Measurements from ENCODE around the gene FLOT1.

The FLOT1 gene

DNA sequence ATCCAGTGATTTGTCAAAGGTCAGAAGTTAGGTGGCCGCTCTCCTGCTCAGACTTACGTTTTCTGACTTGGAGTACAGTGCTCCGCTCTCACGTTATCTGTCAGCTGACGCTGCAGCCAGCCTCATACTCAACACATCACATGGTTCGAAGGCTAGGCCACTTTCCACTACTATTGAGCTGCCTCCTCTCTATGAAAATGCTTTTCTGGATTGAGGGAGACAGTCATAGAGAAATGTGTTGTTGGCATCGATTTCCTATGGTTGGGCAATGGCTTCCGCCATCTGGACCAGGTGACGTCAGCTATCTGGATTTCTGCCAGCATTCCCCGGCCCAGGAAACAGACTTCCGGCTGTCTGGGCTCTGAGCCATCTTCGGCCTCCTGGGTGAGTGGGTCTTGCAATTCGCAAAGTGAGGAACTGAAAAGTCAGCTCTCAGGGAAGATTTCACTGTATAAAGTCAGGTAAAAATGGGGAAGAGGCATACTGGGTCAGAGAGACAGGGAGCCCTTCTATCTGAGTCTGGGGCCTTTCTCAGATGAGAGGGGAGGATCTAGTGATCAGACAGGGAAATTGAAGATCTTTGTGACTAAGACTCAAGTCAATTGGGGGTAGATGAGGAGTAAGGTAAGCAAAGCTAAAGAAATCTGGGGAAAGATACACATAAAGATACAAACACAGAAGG, 39.4 kb upstream of the FLOT1 start:
- H3K4me1 ChIP-seq (ENCODE audit: control extremely low read depth in 1 of 4, control insufficient read depth in 4 of 4, insufficient read depth in 4 of 4, low read length in 3 of 4) = peaks cover 6 to 55% (median 30%) of the 10 kb centered on the region in 4 experiments
- H3K4me3 ChIP-seq (ENCODE audit: control insufficient read depth in 1 of 7, extremely low read depth in 1 of 7, insufficient read depth in 4 of 7, low read depth in 2 of 7, low read length in 6 of 7) = peak overlapping the region in 2 of 7 experiments; percentile 22 to 30
- ChIA-PET CTCF (interaction anchor here (0.8 to 1.7 kb wide), 9 partner anchors 9 to 41 kb away, joined by 3 to 6 read pairs (median 4); partner anchors contain the start of gene IER3), POLR2A (interaction anchor here (0.6 to 1.4 kb wide), 5 partner anchors 16 to 51 kb away, joined by 3 to 11 read pairs (median 5); partner anchors contain the start of genes FLOT1 and IER3)
- DNase-seq = peak; percentile 90 to 97 (median 90)
- no peaks in the 10 kb centered on the region for H3K36me3 ChIP-seq (ENCODE audit: control insufficient read depth in 4 of 4, insufficient read depth in 4 of 4, low read length in 3 of 4)
- WGBS (ENCODE audit: insufficient coverage) = 40% methylated on average over 7 of the region's 13 CpGs
- H3K9me3 ChIP-seq (ENCODE audit: control extremely low read depth in 1 of 5, control insufficient read depth in 4 of 5, insufficient read depth in 2 of 5, low read depth in 1 of 5, low read length in 4 of 5) = peaks cover 0 to 6% (median 0%) of the 10 kb centered on the region in 5 experiments
- peak overlapping the region in 1 of 2 experiments; percentile 78 for H3K27ac ChIP-seq (ENCODE audit: insufficient read depth in 1 of 2, low read depth in 1 of 2, low read length in 2 of 2, poor library complexity in 1 of 2, severe bottlenecking in 2 of 2)
- H3K27me3 ChIP-seq (replicated peaks in 2 of 5; ENCODE audit: control insufficient read depth in 4 of 5, insufficient read depth in 5 of 5, low read length in 4 of 5) = peaks cover 0 to 63% (median 8%) of the 10 kb centered on the region in 5 experiments

- Histone ChIP-seq H3K4me3 (ENCODE audit: control insufficient read depth in 1 of 7, extremely low read depth in 1 of 7, insufficient read depth in 4 of 7, low read depth in 2 of 7, low read length in 6 of 7) (peak overlapping the region in 3 of 7 experiments; percentile 20 to 30 (median 22)), H3K27me3 (replicated peaks in 2 of 5; ENCODE audit: control insufficient read depth in 4 of 5, insufficient read depth in 5 of 5, low read length in 4 of 5) (peaks cover 0 to 60% (median 8%) of the 10 kb centered on the region in 5 experiments), H3K27ac (ENCODE audit: insufficient read depth in 1 of 2, low read depth in 1 of 2, low read length in 2 of 2, poor library complexity in 1 of 2, severe bottlenecking in 2 of 2) (peak overlapping the region in 1 of 2 experiments; percentile 78), H3K9me3 (ENCODE audit: control extremely low read depth in 1 of 5, control insufficient read depth in 4 of 5, insufficient read depth in 2 of 5, low read depth in 1 of 5, low read length in 4 of 5) (peaks cover 0 to 6% (median 0%) of the 10 kb centered on the region in 5 experiments), H3K4me1 (ENCODE audit: control extremely low read depth in 1 of 4, control insufficient read depth in 4 of 4, insufficient read depth in 4 of 4, low read length in 3 of 4) (peaks cover 6 to 50% (median 30%) of the 10 kb centered on the region in 4 experiments), H3K36me3 (ENCODE audit: control insufficient read depth in 4 of 4, insufficient read depth in 4 of 4, low read length in 3 of 4) (no peaks in the 10 kb centered on the region)
- 73% methylated on average over 4 of the region's 4 CpGs for WGBS (ENCODE audit: insufficient coverage)
- POLR2A ChIA-PET = interaction anchor here (0.7 to 1.4 kb wide), 4 partner anchors 15 to 50 kb away, joined by 3 to 11 read pairs (median 5); partner anchors contain the start of genes FLOT1 and IER3
- CTCF ChIA-PET = interaction anchor here (0.8 to 1.7 kb wide), 8 partner anchors 10 to 41 kb away, joined by 3 to 6 read pairs (median 4); partner anchors contain the start of gene IER3
- no peak for DNase-seq
Observed at GRCh38 chr6:30781395-30781742, 38.9 kb upstream of the FLOT1 start.

- POLR2A ChIA-PET = interaction anchor here (1.5 kb wide), 1 partner anchor 37 kb away, joined by 4 read pairs; the partner anchor contains the start of gene IER3
- Histone ChIP-seq H3K9me3 (ENCODE audit: control extremely low read depth in 1 of 5, control insufficient read depth in 4 of 5, insufficient read depth in 2 of 5, low read depth in 1 of 5, low read length in 4 of 5) (peaks cover 0 to 6% (median 0%) of the 10 kb centered on the region in 5 experiments), H3K4me3 (ENCODE audit: control insufficient read depth in 1 of 7, extremely low read depth in 1 of 7, insufficient read depth in 4 of 7, low read depth in 2 of 7, low read length in 6 of 7) (no peak overlapping the region), H3K27me3 (replicated peaks in 2 of 5; ENCODE audit: control insufficient read depth in 4 of 5, insufficient read depth in 5 of 5, low read length in 4 of 5) (peaks cover 0 to 53% (median 8%) of the 10 kb centered on the region in 5 experiments), H3K27ac (ENCODE audit: insufficient read depth in 1 of 2, low read depth in 1 of 2, low read length in 2 of 2, poor library complexity in 1 of 2, severe bottlenecking in 2 of 2) (no peak overlapping the region), H3K36me3 (ENCODE audit: control insufficient read depth in 4 of 4, insufficient read depth in 4 of 4, low read length in 3 of 4) (no peaks in the 10 kb centered on the region), H3K4me1 (ENCODE audit: control extremely low read depth in 1 of 4, control insufficient read depth in 4 of 4, insufficient read depth in 4 of 4, low read length in 3 of 4) (peaks cover 6 to 45% (median 30%) of the 10 kb centered on the region in 4 experiments)
- WGBS (ENCODE audit: insufficient coverage) = 100% methylated on average over 1 of the region's 1 CpG
- CTCF ChIA-PET = interaction anchor here (2.2 kb wide), 1 partner anchor 8 kb away, joined by 6 read pairs; no protein-coding TSS in a partner anchor
- DNase-seq = no peak
Observed at GRCh38 chr6:30780642-30780920, 38.1 kb upstream of the FLOT1 start.

DNA sequence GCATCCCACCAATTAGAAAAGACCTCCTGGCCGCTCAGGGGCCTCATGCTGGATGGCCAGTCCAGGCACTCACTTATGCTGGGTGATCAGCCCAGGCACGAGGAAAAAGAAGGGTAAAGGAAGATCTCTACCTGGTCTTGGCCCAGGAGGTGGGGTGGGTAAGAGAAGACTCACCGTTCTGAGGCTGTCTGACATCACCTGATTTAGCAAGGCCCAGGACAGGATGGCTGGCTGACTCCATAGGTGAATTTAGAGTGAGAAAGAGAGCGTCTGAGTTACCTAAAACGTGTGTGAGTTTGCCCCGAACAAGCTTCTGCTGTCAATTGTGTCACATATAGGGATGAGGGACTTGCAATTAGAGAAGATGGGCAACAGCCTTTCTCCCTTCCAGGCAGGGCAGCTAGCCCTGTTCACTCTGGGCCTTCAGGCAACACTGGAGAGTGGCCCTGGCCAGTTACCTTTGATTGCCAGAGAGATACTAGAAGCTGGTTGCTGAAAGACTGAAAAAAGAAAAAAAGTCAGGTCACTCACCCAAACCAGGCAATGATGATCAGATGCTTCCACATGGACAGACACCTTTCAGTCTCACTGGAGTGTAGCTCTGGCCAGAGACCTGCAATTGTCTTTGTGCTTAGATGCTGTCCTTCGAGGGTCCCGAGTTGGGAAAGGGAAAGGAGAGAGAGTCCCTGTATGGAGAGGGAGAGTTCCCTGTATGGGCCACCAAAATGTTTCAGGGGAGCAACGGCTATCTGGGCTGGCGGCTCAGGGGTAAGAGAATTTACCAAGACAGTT, 37.6 kb upstream of the FLOT1 start:
- 88% methylated on average over 9 of the region's 10 CpGs for WGBS (ENCODE audit: insufficient coverage)
- Histone ChIP-seq H3K4me1 (ENCODE audit: control extremely low read depth in 1 of 4, control insufficient read depth in 4 of 4, insufficient read depth in 4 of 4, low read length in 3 of 4) (peaks cover 3 to 45% (median 30%) of the 10 kb centered on the region in 4 experiments), H3K27ac (ENCODE audit: insufficient read depth in 1 of 2, low read depth in 1 of 2, low read length in 2 of 2, poor library complexity in 1 of 2, severe bottlenecking in 2 of 2) (no peak overlapping the region), H3K9me3 (ENCODE audit: control extremely low read depth in 1 of 5, control insufficient read depth in 4 of 5, insufficient read depth in 2 of 5, low read depth in 1 of 5, low read length in 4 of 5) (peaks cover 0 to under 1% (median 0%) of the 10 kb centered on the region in 5 experiments), H3K27me3 (replicated peaks in 2 of 5; ENCODE audit: control insufficient read depth in 4 of 5, insufficient read depth in 5 of 5, low read length in 4 of 5) (peaks cover 0 to 52% (median 8%) of the 10 kb centered on the region in 5 experiments), H3K36me3 (ENCODE audit: control insufficient read depth in 4 of 4, insufficient read depth in 4 of 4, low read length in 3 of 4) (no peaks in the 10 kb centered on the region), H3K4me3 (ENCODE audit: control insufficient read depth in 1 of 7, extremely low read depth in 1 of 7, insufficient read depth in 4 of 7, low read depth in 2 of 7, low read length in 6 of 7) (no peak overlapping the region)
- POLR2A ChIA-PET = interaction anchor here (0.6 to 1.5 kb wide), 3 partner anchors 36 to 1553 kb away, joined by 3 to 5 read pairs (median 4); partner anchors contain the start of gene IER3
- CTCF ChIA-PET = interaction anchor here (0.9 to 2.2 kb wide), 2 partner anchors 9 to 11 kb away, joined by 3 to 6 read pairs; no protein-coding TSS in a partner anchor
- DNase-seq = no peak

DNA sequence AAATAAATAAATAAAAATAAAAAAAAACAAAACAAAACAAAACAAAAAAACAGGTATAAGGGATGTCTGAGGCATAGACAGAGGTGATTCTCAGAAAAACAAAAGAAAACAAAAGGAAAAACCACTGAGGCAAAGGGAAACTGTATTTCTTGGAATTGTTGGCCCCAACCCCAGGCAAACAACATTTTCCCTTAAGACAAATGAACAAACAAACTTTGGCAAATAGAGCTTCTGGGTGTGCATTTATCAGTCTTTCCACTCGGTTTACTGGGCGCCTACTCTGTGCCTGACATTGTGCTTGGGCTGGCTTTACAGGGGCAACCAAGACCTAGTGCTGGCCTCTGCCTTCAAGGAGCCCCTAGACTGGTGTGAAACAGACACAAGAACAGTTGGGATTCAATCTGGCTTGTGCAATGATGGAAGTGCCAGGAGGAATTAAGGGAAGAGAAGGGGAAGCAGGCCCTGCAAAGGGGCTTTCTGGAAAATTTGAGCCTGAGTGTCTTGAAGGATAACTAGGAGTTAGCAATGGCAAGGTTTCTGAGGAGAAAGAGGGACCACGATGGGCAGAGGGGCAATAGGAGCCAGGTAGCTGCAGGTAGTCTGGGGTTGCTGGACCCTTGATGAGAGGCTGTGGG, 35.6 kb upstream of the FLOT1 start:
- Histone ChIP-seq H3K9me3 (ENCODE audit: control extremely low read depth in 1 of 5, control insufficient read depth in 4 of 5, insufficient read depth in 2 of 5, low read depth in 1 of 5, low read length in 4 of 5) (no peaks in the 10 kb centered on the region), H3K4me1 (ENCODE audit: control extremely low read depth in 1 of 4, control insufficient read depth in 4 of 4, insufficient read depth in 4 of 4, low read length in 3 of 4) (peaks cover 3 to 45% (median 30%) of the 10 kb centered on the region in 4 experiments), H3K36me3 (ENCODE audit: control insufficient read depth in 4 of 4, insufficient read depth in 4 of 4, low read length in 3 of 4) (no peaks in the 10 kb centered on the region), H3K27ac (ENCODE audit: insufficient read depth in 1 of 2, low read depth in 1 of 2, low read length in 2 of 2, poor library complexity in 1 of 2, severe bottlenecking in 2 of 2) (no peak overlapping the region), H3K27me3 (replicated peaks in 2 of 5; ENCODE audit: control insufficient read depth in 4 of 5, insufficient read depth in 5 of 5, low read length in 4 of 5) (peaks cover 0 to 48% (median 8%) of the 10 kb centered on the region in 5 experiments), H3K4me3 (ENCODE audit: control insufficient read depth in 1 of 7, extremely low read depth in 1 of 7, insufficient read depth in 4 of 7, low read depth in 2 of 7, low read length in 6 of 7) (no peak overlapping the region)
- no peak for DNase-seq
- 98% methylated on average over 3 of the region's 3 CpGs for WGBS (ENCODE audit: insufficient coverage)
- POLR2A ChIA-PET = no interaction called here
- CTCF ChIA-PET = interaction anchor here (1.2 to 2.2 kb wide), 2 partner anchors 11 to 14 kb away, joined by 3 to 6 read pairs; no protein-coding TSS in a partner anchor

DNA sequence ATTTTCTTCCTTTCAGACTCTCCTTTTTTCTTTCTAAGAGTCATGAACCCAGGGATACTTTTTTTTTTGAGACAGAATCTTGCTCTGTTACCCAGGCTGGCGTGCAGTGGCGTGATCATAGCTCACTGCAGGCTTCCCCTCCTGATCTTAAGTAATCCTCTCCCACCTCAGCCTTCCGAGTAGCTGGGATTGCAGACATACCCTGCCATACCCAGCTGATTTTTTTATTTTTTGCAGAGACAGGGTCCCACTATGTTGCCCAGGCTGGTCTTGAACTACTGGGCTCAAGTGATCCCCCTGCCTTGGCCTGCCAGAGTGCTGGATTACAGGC, 34.6 kb upstream of the FLOT1 start:
- Histone ChIP-seq H3K27me3 (replicated peaks in 2 of 5; ENCODE audit: control insufficient read depth in 4 of 5, insufficient read depth in 5 of 5, low read length in 4 of 5) (peaks cover 0 to 55% (median 8%) of the 10 kb centered on the region in 5 experiments), H3K4me3 (ENCODE audit: control insufficient read depth in 1 of 7, extremely low read depth in 1 of 7, insufficient read depth in 4 of 7, low read depth in 2 of 7, low read length in 6 of 7) (no peak overlapping the region), H3K4me1 (ENCODE audit: control extremely low read depth in 1 of 4, control insufficient read depth in 4 of 4, insufficient read depth in 4 of 4, low read length in 3 of 4) (peaks cover 0 to 35% (median 27%) of the 10 kb centered on the region in 4 experiments), H3K9me3 (ENCODE audit: control extremely low read depth in 1 of 5, control insufficient read depth in 4 of 5, insufficient read depth in 2 of 5, low read depth in 1 of 5, low read length in 4 of 5) (no peaks in the 10 kb centered on the region), H3K27ac (ENCODE audit: insufficient read depth in 1 of 2, low read depth in 1 of 2, low read length in 2 of 2, poor library complexity in 1 of 2, severe bottlenecking in 2 of 2) (no peak overlapping the region), H3K36me3 (ENCODE audit: control insufficient read depth in 4 of 4, insufficient read depth in 4 of 4, low read length in 3 of 4) (no peaks in the 10 kb centered on the region)
- 100% methylated on average over 3 of the region's 3 CpGs for WGBS (ENCODE audit: insufficient coverage)
- ChIA-PET POLR2A (no interaction called here), CTCF (interaction anchor here (0.9 to 1.3 kb wide), 3 partner anchors 30 to 45 kb away, joined by 3 to 4 read pairs (median 3); no protein-coding TSS in a partner anchor)
- no peak for DNase-seq
